H1 (cell line): ENCODE results near the gene TNFRSF11A. TPM values are rescaled to one million over a fixed set of nuclear protein-coding genes. Genes with fewer than 3 reads are reported as not detected.

Experiments
- ASH2L ChIP-seq: fragments of 200-600, 300-600 bp; sonication (generic); IDR thresholded peaks from one replicate; pipeline ENCODE4 v1.7.1; 2017; ENCODE audit warnings: low read length
- CBX8 ChIP-seq: fragments of 300-800, 300-1000 bp; sonication (generic); IDR thresholded peaks from 2 replicates; pipeline ENCODE4 v1.7.1; 2016; ENCODE audit warnings: low read depth, low read length, borderline replicate concordance
- CHD7 ChIP-seq: fragments of 300-600 bp; sonication (generic); IDR thresholded peaks from 2 replicates; pipeline ENCODE4 v1.7.1; 2012; ENCODE audit warnings: low read length, moderate library complexity, mild to moderate bottlenecking, inconsistent platforms; ENCODE audit not compliant: insufficient replicate concordance
- RBBP5 ChIP-seq: IDR thresholded peaks from 2 replicates; pipeline ENCODE4 v1.7.1; 2012; ENCODE audit warnings: low read depth, mild to moderate bottlenecking, inconsistent platforms, low read length, moderate library complexity, borderline replicate concordance
- RXRA ChIP-seq: IDR thresholded peaks from 2 replicates; pipeline ENCODE4 v1.6.1; 2011; ENCODE audit warnings: low read depth, mild to moderate bottlenecking, low read length, moderate library complexity; ENCODE audit not compliant: insufficient read depth
- SRF ChIP-seq: IDR thresholded peaks from 2 replicates; pipeline ENCODE4 v1.6.1; 2011; ENCODE audit warnings: mild to moderate bottlenecking, low read depth, low read length, moderate library complexity
- polyA plus RNA-seq, 7 experiments: library from polyadenylated mRNA; depleted of rRNA in 3 of 7; stranded (reverse) in 5 of 7; unstranded in 2 of 7; fragments of >200 nt in 5 of 7; fragments of 200-250 nt in 2 of 7; gene quantifications; 1 replicate in 5 of 7; 2 replicates in 1 of 7; 4 replicates in 1 of 7; pipeline versions ENCODE4 v1.2.1 to v1.2.3, GENCODE V29; 2011 to 2013; ENCODE audit warnings: missing spikeins in 2 of 7, mixed read lengths in 2 of 7
- total RNA-seq: library from RNA; stranded (reverse); fragmentation: NEBNext Ultra II Directional; extraction: Animal tissue kit (Norgen Biotek cat#: 25700); gene quantifications from 2 replicates; pipeline ENCODE4 v1.2.1, GENCODE V29; 2021
- TF ChIP-seq, protein P1 (sequence below): IDR thresholded peaks from 2 replicates; pipeline ENCODE4 v1.6.1; 2012; ENCODE audit warnings: low read length, inconsistent platforms
- TF ChIP-seq, protein P2 (sequence below): IDR thresholded peaks from 2 replicates; pipeline ENCODE4 v1.6.1; 2012; ENCODE audit warnings: inconsistent platforms

Gene TNFRSF11A
- total and polyA plus RNA-seq, 2 of the 8 experiments (the other 6 are each of a cell fraction or from before 2014, with no cell fraction given) = 8.7 to 10.6 TPM

- no peak for TF ChIP-seq CHD7
- no peak for TF ChIP-seq SRF
- no peak for TF ChIP-seq ASH2L
- TF ChIP-seq CBX8 = no peak
- TF ChIP-seq, protein P1, sequence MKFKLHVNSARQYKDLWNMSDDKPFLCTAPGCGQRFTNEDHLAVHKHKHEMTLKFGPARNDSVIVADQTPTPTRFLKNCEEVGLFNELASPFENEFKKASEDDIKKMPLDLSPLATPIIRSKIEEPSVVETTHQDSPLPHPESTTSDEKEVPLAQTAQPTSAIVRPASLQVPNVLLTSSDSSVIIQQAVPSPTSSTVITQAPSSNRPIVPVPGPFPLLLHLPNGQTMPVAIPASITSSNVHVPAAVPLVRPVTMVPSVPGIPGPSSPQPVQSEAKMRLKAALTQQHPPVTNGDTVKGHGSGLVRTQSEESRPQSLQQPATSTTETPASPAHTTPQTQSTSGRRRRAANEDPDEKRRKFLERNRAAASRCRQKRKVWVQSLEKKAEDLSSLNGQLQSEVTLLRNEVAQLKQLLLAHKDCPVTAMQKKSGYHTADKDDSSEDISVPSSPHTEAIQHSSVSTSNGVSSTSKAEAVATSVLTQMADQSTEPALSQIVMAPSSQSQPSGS = no peak
- TF ChIP-seq, protein P2, sequence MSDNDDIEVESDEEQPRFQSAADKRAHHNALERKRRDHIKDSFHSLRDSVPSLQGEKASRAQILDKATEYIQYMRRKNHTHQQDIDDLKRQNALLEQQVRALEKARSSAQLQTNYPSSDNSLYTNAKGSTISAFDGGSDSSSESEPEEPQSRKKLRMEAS = no peak
- no peak for TF ChIP-seq RBBP5
- no peak for TF ChIP-seq RXRA
Measured at GRCh38 chr18:62372156-62372555, 47.0 kb downstream of the TNFRSF11A start (continued).
